Epidermal melanocyte (primary cell): Measurements from ENCODE around the gene TCF25.
"Not testable (repeated sequence)": the region's sequence is repeated elsewhere in the genome, so short reads cannot be mapped to it uniquely, and the experiment has no call there.

ENCODE experiments used
- DNase-seq: peaks from one replicate; pipeline ENCODE4 v3.0.0; 2011; ENCODE audit warnings: low spot score; ENCODE audit not compliant: insufficient read length

Gene TCF25

DNA sequence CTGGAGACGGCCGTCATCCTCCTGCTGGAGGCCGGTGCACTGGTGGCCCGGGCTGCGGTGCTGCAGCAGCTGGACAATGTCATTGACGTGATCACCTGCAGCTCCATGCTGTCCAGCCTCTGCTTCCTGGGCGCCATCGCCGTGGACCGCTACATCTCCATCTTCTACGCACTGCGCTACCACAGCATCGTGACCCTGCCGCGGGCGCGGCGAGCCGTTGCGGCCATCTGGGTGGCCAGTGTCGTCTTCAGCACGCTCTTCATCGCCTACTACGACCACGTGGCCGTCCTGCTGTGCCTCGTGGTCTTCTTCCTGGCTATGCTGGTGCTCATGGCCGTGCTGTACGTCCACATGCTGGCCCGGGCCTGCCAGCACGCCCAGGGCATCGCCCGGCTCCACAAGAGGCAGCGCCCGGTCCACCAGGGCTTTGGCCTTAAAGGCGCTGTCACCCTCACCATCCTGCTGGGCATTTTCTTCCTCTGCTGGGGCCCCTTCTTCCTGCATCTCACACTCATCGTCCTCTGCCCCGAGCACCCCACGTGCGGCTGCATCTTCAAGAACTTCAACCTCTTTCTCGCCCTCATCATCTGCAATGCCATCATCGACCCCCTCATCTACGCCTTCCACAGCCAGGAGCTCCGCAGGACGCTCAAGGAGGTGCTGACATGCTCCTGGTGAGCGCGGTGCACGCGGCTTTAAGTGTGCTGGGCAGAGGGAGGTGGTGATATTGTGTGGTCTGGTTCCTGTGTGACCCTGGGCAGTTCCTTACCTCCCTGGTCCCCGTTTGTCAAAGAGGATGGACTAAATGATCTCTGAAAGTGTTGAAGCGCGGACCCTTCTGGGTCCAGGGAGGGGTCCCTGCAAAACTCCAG is 46.4 kb downstream of the TCF25 start:
- DNase-seq: no peak

DNA sequence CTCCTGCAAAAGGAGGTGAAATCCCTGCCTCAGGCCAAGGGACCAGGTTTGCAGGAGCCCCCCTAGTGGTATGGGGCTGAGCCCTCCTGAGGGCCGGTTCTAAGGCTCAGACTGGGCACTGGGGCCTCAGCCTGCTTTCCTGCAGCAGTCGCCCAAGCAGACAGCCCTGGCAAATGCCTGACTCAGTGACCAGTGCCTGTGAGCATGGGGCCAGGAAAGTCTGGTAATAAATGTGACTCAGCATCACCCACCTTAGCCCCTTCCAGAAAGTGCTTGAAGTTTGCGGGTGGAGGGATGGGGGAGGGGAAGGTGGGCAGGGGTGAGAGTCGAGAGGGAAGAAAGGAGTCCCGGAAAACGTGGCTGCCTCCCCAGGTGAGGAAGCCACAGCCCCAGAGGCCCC is 47.3 kb downstream of the TCF25 start:
- no peak for DNase-seq

DNA sequence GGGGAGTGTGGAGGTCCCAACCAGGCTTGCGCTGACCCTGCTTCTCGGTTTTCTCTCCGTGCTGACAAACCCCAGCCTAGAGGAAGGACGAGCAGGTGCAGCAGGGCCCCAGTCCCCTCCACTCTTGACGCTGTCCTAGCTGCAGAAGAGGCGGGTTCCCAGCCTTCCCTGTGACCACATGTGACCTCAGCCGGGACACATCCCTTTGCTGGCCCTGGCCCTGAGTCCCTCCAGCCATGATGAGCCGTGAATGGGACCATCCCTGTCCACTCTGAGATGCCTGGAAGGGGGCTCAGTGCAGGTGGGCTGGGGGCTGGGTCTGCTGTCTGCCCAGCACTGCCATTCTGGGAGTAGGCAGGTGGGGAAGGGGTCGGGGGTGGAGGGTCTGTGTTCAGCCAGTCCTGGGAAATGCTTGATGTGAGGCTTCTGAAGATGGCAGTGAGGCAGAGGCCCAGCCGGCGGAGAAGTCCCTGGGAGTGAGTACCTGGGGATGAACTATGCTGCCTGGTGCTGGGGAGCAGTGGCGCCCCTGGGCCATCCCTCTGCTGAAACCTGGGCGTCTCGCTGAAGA is 47.8 kb downstream of the TCF25 start:
- no peak for DNase-seq

DNA sequence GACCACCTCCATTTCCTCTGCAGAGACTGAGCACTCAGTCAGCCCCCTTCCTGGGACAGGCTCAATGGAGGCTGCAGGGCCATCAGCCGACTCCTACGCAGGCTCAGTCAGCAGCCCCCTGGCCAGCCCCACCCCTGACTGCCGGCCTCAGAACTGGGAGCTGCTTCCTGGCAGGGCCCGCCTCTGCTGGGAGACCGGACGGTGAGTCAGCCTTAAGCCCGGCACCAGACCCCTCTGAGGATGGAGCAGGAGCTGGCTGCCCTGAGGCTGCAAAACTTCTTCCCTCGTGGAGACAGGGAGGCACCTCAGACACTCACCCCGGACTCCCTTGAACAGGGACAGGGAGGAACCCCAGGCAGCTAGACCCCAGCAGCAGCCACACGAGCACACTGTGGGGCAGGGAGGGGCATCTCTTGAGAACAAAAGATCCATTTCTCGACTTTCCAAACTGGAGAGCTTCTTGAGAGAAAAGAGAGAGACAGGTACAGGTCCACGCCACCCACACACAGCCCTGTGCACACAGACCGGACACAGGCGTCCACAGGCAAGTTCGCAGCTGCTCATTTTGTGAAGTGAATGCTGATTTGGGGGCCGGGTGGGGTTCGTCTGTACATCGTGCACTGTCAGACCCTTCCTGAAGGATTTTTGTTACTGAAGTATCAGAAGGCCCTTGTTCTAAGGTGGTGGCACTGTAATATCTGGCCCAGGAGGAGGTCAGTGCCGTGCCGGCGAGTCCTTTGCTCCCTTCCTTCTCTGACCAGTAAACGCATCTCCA is 48.5 kb downstream of the TCF25 start:
- DNase-seq: peak; percentile 90

DNA sequence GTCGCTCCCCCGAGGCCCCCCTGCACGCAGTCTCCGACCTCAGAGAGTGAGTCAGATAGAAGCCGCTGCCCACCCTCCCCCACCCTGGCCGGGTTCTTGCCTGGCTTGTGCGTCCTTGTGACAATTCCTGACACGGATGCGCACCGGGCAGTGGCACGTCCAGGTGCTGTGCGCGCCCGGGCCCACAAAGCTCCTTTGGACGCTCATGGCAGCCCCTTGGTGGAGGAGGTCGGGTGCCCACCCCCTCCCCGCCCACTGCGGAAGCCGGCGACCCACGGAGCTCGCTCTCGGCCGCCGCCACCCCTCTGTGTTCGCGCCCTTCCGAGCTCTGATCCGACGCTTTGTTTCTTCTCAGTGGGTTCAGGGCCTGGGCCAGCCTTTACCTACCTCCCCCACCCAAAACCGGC is 49.1 kb downstream of the TCF25 start:
- peak; percentile 71 for DNase-seq

DNA sequence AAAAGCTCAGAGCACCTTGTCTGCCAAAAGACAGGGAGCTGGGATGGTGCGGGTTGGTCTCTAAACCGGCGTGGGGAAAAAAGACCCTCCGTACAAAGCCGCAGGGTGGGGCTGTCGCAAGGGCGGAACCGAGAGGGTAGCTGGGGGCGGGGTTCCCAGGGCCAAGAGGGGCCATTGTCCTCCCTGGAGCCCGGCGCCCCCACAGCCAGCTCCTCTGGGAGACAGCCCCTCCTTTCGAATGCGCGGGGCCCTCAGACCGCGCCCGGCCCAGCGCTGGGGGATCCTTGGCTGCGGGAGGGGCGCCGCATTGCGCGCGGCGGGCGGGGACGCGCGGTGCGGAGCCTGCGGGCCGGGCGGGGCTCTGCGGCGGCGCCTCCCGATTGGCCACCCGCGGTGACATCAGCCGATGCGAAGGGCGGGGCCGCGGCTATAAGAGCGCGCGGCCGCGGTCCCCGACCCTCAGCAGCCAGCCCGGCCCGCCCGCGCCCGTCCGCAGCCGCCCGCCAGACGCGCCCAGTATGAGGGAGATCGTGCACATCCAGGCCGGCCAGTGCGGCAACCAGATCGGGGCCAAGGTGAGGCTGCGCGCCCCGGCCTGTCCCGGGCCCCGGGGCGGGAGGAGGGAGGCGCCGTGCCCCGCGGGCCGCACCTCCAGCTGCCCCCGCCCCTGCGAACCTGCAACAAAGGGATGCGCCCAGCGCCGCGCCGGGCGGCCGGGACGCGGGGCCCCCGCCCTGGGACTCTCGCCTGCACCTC is 49.7 kb downstream of the TCF25 start, which contains the start of gene TUBB3:
TSS of gene TUBB3 (plus strand) at position 459 of the 756 bp plus-strand sequence. CDS start at position 519, 60 bp downstream.
- peak; percentile 98 for DNase-seq

DNA sequence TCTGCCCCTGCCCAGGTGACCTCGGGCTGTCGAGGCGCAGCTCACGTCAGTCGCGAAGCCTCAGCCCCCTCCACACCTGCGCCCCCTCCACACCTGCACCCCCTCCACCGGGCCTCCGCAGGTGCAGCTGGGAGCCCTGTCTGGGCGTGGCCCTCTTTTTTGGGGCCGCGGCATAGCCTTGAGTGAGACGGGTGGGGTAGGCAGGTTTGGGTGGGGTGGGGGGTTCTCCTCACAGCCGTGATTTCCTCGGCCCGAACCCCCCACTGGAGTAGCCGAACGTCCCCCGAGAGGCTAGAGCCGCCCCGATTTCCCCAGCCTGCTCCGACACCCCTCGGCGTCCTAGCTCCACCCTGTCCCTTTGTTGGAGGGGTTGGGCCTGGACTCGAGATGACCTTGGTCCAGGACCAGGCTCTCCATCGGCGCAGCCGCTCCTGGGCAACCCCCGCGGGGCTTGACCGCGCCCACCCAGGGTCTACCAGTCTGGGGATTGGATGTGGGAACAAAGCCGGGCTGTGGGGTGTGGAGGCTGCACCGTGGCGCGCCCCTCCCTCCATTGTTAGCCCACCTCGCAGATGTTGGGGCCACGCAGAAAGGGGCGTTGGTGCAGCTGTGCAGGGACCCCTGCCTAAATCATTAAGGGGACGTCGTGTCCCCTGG is 50.4 kb downstream of the TCF25 start:
- no peak for DNase-seq

DNA sequence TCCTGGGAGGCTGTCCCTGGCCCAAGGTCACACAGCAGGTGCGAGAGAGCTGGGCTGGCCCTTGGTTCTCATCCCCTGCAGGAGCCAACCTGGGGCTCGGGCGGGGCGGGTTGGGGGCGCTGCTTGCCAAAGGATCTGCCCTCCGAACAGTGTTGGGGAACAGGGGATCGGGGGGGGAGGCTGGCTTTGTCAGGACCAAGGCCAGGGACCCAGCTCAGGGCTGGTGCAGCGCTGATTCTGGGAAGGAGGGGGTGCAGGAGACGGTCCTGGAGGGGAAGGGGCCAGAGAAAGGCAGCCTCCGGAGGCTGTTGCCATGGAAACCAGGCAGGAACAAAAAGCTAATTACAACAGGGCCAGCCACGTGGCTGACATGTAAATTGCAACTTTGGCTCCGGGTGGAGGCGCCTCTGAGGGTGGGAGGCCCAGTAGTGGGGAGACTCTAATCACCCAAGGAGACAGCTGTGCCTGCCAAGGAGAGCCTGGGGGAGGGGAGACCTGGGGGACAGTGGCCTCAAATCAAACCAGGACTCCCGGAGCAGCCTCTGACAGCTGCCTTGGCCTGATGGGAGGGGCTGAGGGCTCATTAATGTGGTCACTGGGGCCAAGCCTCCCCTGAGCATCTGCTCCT is 51.0 kb downstream of the TCF25 start:
- DNase-seq: no peak

DNA sequence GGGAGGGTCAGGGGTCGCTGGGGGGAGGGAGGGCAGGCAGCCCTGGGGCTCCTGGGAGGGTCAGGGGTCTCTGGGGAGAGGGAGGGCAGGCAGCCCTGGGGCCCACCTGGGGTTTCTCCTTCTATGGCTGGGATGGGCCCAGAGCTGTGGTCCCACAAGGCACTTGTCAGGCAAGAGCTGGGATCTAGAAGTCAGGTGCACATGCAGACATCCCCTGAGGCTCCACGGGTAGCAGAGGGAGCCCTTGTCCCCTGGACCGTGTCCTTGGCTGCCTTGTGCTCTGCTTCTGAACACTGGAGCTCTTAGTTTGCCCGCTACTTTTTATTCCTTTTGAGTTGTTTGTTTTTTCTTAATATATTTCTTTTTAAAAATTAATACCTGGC is 51.5 kb downstream of the TCF25 start:
- no peak for DNase-seq

DNA sequence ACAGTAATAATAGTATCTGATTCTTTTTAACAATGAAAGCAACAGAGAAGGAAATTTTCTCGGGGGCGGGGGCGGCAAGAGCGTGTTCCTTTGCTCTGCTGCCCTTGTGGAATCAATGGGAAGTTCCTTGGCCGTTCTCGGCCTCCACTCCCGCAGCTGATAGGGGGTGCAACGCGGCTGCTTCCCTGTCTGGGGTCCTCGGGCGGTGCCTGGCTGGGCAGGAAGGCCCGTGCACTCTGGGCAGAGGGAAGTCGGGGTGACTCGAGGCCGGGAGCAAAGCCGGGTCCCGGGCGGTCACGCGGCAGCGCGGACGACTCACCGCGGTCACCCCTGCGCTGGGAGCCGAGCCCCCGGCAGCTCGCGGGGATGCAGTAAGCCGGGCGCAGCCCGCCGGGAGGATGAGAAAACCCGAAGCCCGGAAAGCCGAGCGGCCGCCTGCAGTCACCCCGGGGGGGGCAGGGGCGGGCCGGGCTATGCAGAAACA is 52.2 kb downstream of the TCF25 start:
- DNase-seq: no peak

DNA sequence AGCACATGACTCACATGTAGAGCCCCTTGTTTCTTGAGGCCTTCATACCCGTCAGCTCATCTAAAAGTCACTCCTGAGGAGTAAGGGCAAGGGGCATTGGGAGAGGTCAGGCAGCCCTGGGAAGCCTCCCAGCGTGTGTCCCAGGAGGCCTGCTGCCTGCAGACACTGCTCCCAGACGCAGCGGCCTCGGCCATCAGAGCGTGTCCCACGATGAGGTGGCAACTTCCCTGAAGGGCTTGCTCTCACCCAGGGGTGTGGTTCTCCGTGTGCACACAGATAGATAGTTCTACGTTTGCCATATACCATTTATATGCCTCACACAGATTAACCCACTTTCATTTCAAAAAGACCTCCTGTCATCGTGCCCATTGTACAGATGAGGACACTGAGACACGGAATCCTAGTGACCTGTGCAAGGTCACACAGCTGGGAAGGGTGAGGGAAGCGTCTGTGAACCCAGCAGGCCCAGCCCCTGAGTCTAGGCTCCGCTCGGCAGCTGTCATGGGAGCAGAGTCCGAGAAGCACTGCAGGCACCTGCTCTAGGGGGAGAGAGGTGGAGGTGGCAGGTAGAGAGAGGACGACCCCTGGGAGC is 58.0 kb downstream of the TCF25 start:
- no peak for DNase-seq

DNA sequence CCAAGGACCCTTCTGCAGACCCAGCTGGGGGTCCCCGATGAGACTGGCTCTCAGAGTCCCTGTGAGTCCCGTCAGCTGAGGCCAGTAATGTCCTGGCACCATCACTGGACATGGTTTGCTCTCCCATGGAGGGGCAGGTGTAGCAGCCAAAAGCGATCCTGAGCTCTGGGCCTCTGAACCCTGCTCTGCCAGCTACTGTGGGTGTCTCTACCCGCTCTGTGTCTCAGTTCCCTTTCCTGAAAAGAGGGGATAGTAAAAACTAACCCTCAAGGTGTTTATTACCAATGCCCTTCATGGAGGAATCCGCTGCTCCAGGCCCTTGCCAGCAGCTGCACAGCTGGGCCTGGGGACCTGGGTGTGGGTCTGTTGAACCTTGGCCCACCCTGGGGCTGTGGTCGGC is 58.6 kb downstream of the TCF25 start:
- no peak for DNase-seq

DNA sequence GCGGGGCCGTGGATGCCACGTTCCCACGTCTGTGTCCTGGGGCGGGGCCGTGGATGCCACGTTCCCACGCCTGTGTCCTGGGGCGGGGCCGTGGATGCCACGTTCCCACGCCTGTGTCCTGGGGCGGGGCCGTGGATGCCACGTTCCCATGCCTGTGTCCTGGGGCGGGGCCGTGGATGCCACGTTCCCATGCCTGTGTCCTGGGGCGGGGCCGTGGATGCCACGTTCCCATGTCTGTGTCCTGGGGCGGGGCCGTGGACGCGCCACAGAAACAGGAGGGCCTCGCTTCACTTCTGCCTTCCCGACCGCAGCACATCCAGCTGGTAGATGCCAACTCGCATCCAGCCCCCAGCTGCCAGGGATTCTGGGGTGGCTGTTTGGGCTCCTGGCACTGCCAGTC is 60.6 kb downstream of the TCF25 start:
- not testable (repeated sequence) for DNase-seq

DNA sequence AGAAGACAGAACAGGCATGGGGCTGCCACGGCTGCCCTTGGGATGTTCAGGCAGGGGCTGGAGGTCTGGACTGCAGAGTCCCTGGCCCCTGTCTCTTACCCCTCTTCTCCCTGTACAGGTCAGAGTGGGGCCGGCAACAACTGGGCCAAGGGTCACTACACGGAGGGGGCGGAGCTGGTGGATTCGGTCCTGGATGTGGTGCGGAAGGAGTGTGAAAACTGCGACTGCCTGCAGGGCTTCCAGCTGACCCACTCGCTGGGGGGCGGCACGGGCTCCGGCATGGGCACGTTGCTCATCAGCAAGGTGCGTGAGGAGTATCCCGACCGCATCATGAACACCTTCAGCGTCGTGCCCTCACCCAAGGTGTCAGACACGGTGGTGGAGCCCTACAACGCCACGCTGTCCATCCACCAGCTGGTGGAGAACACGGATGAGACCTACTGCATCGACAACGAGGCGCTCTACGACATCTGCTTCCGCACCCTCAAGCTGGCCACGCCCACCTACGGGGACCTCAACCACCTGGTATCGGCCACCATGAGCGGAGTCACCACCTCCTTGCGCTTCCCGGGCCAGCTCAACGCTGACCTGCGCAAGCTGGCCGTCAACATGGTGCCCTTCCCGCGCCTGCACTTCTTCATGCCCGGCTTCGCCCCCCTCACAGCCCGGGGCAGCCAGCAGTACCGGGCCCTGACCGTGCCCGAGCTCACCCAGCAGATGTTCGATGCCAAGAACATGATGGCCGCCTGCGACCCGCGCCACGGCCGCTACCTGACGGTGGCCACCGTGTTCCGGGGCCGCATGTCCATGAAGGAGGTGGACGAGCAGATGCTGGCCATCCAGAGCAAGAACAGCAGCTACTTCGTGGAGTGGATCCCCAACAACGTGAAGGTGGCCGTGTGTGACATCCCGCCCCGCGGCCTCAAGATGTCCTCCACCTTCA is 61.5 kb downstream of the TCF25 start:
- no peak for DNase-seq

DNA sequence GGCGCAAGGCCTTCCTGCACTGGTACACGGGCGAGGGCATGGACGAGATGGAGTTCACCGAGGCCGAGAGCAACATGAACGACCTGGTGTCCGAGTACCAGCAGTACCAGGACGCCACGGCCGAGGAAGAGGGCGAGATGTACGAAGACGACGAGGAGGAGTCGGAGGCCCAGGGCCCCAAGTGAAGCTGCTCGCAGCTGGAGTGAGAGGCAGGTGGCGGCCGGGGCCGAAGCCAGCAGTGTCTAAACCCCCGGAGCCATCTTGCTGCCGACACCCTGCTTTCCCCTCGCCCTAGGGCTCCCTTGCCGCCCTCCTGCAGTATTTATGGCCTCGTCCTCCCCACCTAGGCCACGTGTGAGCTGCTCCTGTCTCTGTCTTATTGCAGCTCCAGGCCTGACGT is 62.2 kb downstream of the TCF25 start:
- not testable (repeated sequence) for DNase-seq

DNA sequence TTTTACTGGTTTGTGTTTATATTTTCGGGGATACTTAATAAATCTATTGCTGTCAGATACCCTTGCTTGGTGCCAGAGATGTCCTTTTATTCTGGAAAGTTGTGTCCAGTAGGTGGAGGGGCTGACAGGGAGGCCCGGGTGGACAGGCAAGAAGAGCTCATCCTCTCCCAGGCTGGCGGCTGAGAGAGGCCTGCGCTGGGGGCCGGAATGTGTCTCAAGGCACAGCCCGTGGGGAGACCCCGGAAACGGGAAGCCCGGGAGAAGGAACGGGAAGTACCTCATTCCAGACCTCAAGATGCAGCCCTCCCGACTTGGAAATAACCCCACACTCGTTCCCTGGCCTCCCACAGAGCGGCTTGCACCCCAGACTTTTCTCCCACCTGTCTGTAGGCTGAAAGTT is 62.6 kb downstream of the TCF25 start:
- no peak for DNase-seq

DNA sequence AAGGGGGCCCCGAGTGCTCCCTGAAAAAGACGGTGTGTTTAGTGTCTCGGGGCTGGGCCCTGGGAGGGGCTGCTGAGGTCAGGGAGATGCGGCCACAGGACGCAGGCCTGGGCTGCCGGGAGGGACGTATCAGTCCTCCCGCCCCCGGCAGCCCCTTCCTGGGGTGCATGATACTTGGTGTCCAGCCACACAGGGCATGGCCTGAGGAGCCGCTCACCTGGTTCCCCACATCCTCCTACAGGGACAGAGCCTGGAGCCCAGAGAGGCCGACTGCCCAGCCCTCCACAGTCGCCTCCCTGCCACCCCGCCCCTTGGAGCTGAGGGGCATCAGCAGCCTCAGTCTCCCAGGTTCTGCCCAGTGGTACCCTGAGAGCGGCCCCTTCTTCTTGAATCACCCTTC is 63.1 kb downstream of the TCF25 start:
- no peak for DNase-seq

DNA sequence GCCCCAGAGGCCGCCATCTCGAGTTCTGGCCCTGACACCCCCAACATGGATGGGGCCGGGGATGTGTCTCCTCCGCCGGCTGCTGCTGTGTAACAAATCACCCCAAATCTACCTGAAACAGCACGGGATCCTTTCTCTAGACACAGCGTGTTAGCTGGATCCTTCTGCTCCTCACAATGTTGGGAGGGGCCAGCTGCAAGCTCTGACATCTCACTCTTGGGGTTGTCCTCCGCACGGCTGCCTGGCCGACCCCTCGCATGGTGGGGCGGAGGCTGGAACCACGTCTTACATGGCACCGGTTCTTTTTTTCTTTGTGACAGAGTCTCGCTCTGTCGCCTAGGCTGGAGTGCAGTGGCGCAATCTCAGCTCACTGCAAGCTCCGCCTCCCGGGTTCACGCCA is 63.6 kb downstream of the TCF25 start:
- no peak for DNase-seq
